ENCODE data around the gene NOD2. TPM values are rescaled to one million over a fixed set of nuclear protein-coding genes. Genes with fewer than 3 reads are reported as not detected.

NOD2 gene
- total RNA-seq, 4 donors from 2014 or later = 0.41 to 2.6 (median 2.2) TPM; not detected in 1

GRCh38 chr16:50679266-50679665 lies 14.1 kb upstream of the NOD2 start:
- H3K36me3 ChIP-seq = no peaks in the 10 kb centered on the region
- no peak overlapping the region for H3K27ac ChIP-seq
- H3K27me3 ChIP-seq = no peaks in the 10 kb centered on the region
- peaks cover 0 to 4% (median 0%) of the 10 kb centered on the region in 4 donors for H3K4me1 ChIP-seq
- no peak for DNase-seq
- intact Hi-C loops (cut with DNase I; ENCODE audit: low total_unique reads) = no loop called here
- H3K9me3 ChIP-seq = no peaks in the 10 kb centered on the region
- no peak overlapping the region for H3K4me3 ChIP-seq
- 92% methylated on average over 14 of the region's 14 CpGs; no CpG with 5 or more reads in 1 of the 2 donors for WGBS, 2 donors (ENCODE audit: low coverage in 1 of 2)
- in situ Hi-C loops (cut with MboI; ENCODE audit: low pct_ligation_motif_present in 1 of 4, low pct_unique_long_range_greater_than_20kb in 1 of 4, low sequenced_read_pairs in 3 of 4) = no loop called here
- TF ChIP-seq POLR2AphosphoS5 (IDR thresholded peaks at IDR 0.05) = no peak
- no peak for TF ChIP-seq EP300 (IDR thresholded peaks at IDR 0.05; ENCODE audit: low read depth)
- no peak for TF ChIP-seq CTCF (IDR thresholded peaks at IDR 0.05)
- TF ChIP-seq POLR2A (IDR thresholded peaks at IDR 0.05) = no peak

GRCh38 chr16:50679676-50680555 lies 13.5 kb upstream of the NOD2 start:
- Histone ChIP-seq H3K27me3 (no peaks in the 10 kb centered on the region), H3K4me3 (peak overlapping the region in 3 of 4 donors; percentile 11 to 41 (median 12)), H3K9me3 (no peaks in the 10 kb centered on the region), H3K4me1 (peaks cover 0 to 9% (median 0%) of the 10 kb centered on the region in 4 donors), H3K27ac (peak overlapping the region; percentile 14 to 66 (median 62)), H3K36me3 (no peaks in the 10 kb centered on the region)
- in situ Hi-C loops (cut with MboI; ENCODE audit: low pct_ligation_motif_present in 1 of 4, low pct_unique_long_range_greater_than_20kb in 1 of 4, low sequenced_read_pairs in 3 of 4) = no loop called here
- 80 to 85% methylated on average over 1 to 6 of the region's 6 CpGs for WGBS, 2 donors (ENCODE audit: low coverage in 1 of 2)
- intact Hi-C loops (cut with DNase I; ENCODE audit: low total_unique reads) = no loop called here
- no peak for DNase-seq
- no peak for TF ChIP-seq CTCF (IDR thresholded peaks at IDR 0.05)
- no peak for TF ChIP-seq POLR2A (IDR thresholded peaks at IDR 0.05)
- no peak for TF ChIP-seq EP300 (IDR thresholded peaks at IDR 0.05; ENCODE audit: low read depth)

GRCh38 chr16:50680556-50680893 lies 12.9 kb upstream of the NOD2 start:
- H3K27ac ChIP-seq = peak overlapping the region; percentile 14 to 66 (median 62)
- in situ Hi-C loops (cut with MboI; ENCODE audit: low pct_ligation_motif_present in 1 of 4, low pct_unique_long_range_greater_than_20kb in 1 of 4, low sequenced_read_pairs in 3 of 4) (no loop called here), intact Hi-C loops (cut with DNase I; ENCODE audit: low total_unique reads) (no loop called here)
- no peak for DNase-seq
- 82% methylated on average over 3 of the region's 3 CpGs; no CpG with 5 or more reads in 1 of the 2 donors for WGBS, 2 donors (ENCODE audit: low coverage in 1 of 2)
- H3K4me1 ChIP-seq = peaks cover 0 to 9% (median 0%) of the 10 kb centered on the region in 4 donors
- H3K4me3 ChIP-seq = peak overlapping the region in 3 of 4 donors; percentile 11 to 41 (median 12)
- no peaks in the 10 kb centered on the region for H3K9me3 ChIP-seq
- no peaks in the 10 kb centered on the region for H3K36me3 ChIP-seq
- no peaks in the 10 kb centered on the region for H3K27me3 ChIP-seq
- no peak for TF ChIP-seq CTCF (IDR thresholded peaks at IDR 0.05)
- no peak for TF ChIP-seq POLR2AphosphoS5 (IDR thresholded peaks at IDR 0.05)
- TF ChIP-seq POLR2A (IDR thresholded peaks at IDR 0.05) = no peak
- TF ChIP-seq EP300 (IDR thresholded peaks at IDR 0.05; ENCODE audit: low read depth) = no peak

GRCh38 chr16:50681021-50681885 lies 12.2 kb upstream of the NOD2 start, which contains the start of gene SNX20:
Gene SNX20, minus strand, starts transcription at chr16:50681312. Its CDS starts 3,786 bp downstream, at chr16:50677526.
- Histone ChIP-seq H3K9me3 (no peaks in the 10 kb centered on the region), H3K4me3 (peak within 1 kb of the TSS in 3 of 4 donors; percentile 11 to 41 (median 12)), H3K27me3 (no peaks in the 10 kb centered on the region), H3K36me3 (no peaks in the 10 kb centered on the region), H3K27ac (peak within 1 kb of the TSS; percentile 14 to 66 (median 62)), H3K4me1 (peaks cover 0 to 9% (median 0%) of the 10 kb centered on the region in 4 donors)
- DNase-seq = peak; percentile 58
- WGBS, 2 donors (ENCODE audit: low coverage in 1 of 2) = 72 to 80% methylated on average over 3 to 16 of the region's 16 CpGs
- intact Hi-C loops (cut with DNase I; ENCODE audit: low total_unique reads) (no loop called here), in situ Hi-C loops (cut with MboI; ENCODE audit: low pct_ligation_motif_present in 1 of 4, low pct_unique_long_range_greater_than_20kb in 1 of 4, low sequenced_read_pairs in 3 of 4) (no loop called here)
- TF ChIP-seq POLR2A (IDR thresholded peaks at IDR 0.05) (no peak), POLR2AphosphoS5 (IDR thresholded peaks at IDR 0.05) (peak in 1 of 3 donors; percentile 17), CTCF (IDR thresholded peaks at IDR 0.05) (no peak), EP300 (IDR thresholded peaks at IDR 0.05; ENCODE audit: low read depth) (no peak)

All from transverse colon (tissue), 4 donors.